Colonic mucosa (tissue), 4 donors: ENCODE data around the gene NEURL1. TPM values are rescaled to one million over a fixed set of nuclear protein-coding genes. Genes with fewer than 3 reads are reported as not detected.
"Not testable (repeated sequence)": the region's sequence is repeated elsewhere in the genome, so short reads cannot be mapped to it uniquely, and the experiment has no call there.

Source experiments
- DNase-seq: peaks from one replicate; pipeline ENCODE4 v3.0.0-alpha.2; 2020
- H3K27ac ChIP-seq: fragments of 200-600 bp; one replicate; pipeline ENCODE4 v1.8.0; 2021
- H3K27me3 ChIP-seq: fragments of 200-600 bp; one replicate; pipeline ENCODE4 v1.8.0; 2021
- H3K36me3 ChIP-seq: fragments of 200-600 bp; one replicate; pipeline ENCODE4 v1.8.0; 2021
- H3K4me1 ChIP-seq: fragments of 200-600 bp; one replicate; pipeline ENCODE4 v1.8.0; 2021; ENCODE audit warnings: mild to moderate bottlenecking
- H3K4me3 ChIP-seq: fragments of 200-600 bp; one replicate; pipeline ENCODE4 v1.8.0; 2021
- H3K9ac ChIP-seq, 2 donors: one replicate each; pipeline ENCODE4 v1.7.0; 2013; ENCODE audit warnings: control low read depth in 2 of 2, low read depth in 2 of 2, low read length in 2 of 2
- H3K9me3 ChIP-seq: fragments of 200-600 bp; one replicate; pipeline ENCODE4 v1.8.0; 2021
- intact Hi-C: fragments of 100-400 bp; cut with DNase I; formaldehyde crosslinking; loops from one replicate; pipeline ENCODE4 v1.14.1; 2022
- total RNA-seq, 2 donors: library from RNA; stranded (reverse); fragmentation: NEBNext Ultra II Directional in 1 of 2; extraction: Animal tissue kit (Norgen Biotek cat#: 25700) in 1 of 2; gene quantifications; one replicate each; pipeline ENCODE4 v1.2.1, GENCODE V29; 2021
- TF ChIP-seq, protein P1 (sequence below): fragments of 200-600 bp; IDR thresholded peaks from one replicate; pipeline ENCODE4 v1.8.0; 2022; ENCODE audit warnings: antibody characterized with exemption, mild to moderate bottlenecking
- donor health status: healthy.
- donor health status: DM: no; HTN: no; CAD: no.
- donor health status: DM: no; HTN: no; CAD: no.

NEURL1 gene
- total RNA-seq, 2 donors from 2014 or later, result 40.2 to 46.1 TPM

GRCh38 chr10:103513380-103514060 lies 20.0 kb downstream of the NEURL1 start:
- H3K4me1 ChIP-seq, result peaks cover 4% of the 10 kb centered on the region

GRCh38 chr10:103514244-103514643 lies 20.7 kb downstream of the NEURL1 start:
- no peak overlapping the region for H3K27ac ChIP-seq
- DNase-seq, result no peak

More at GRCh38 chr10:103513380-103514060, 20.0 kb downstream of the NEURL1 start:
- no peaks in the 10 kb centered on the region for H3K36me3 ChIP-seq
- no peak overlapping the region for H3K4me3 ChIP-seq
- TF ChIP-seq, protein P1, sequence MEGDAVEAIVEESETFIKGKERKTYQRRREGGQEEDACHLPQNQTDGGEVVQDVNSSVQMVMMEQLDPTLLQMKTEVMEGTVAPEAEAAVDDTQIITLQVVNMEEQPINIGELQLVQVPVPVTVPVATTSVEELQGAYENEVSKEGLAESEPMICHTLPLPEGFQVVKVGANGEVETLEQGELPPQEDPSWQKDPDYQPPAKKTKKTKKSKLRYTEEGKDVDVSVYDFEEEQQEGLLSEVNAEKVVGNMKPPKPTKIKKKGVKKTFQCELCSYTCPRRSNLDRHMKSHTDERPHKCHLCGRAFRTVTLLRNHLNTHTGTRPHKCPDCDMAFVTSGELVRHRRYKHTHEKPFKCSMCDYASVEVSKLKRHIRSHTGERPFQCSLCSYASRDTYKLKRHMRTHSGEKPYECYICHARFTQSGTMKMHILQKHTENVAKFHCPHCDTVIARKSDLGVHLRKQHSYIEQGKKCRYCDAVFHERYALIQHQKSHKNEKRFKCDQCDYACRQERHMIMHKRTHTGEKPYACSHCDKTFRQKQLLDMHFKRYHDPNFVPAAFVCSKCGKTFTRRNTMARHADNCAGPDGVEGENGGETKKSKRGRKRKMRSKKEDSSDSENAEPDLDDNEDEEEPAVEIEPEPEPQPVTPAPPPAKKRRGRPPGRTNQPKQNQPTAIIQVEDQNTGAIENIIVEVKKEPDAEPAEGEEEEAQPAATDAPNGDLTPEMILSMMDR, result no peak
- H3K27me3 ChIP-seq, result no peaks in the 10 kb centered on the region
- H3K9me3 ChIP-seq, result no peaks in the 10 kb centered on the region
- H3K9ac ChIP-seq, result peak overlapping the region in 1 of 2 donors; percentile 42
- intact Hi-C loops, result no loop called here
- peak overlapping the region; percentile 13 for H3K27ac ChIP-seq
- no peak for DNase-seq

GRCh38 chr10:103517234-103518085 lies 24.0 kb downstream of the NEURL1 start:
- H3K27ac ChIP-seq, result no peak overlapping the region
- no peaks in the 10 kb centered on the region for H3K27me3 ChIP-seq
- DNase-seq, result no peak
- intact Hi-C loops, result no loop called here
- no peak overlapping the region for H3K4me3 ChIP-seq
- TF ChIP-seq, protein P1, result no peak
- no peak overlapping the region for H3K9ac ChIP-seq
- no peaks in the 10 kb centered on the region for H3K36me3 ChIP-seq
- H3K4me1 ChIP-seq, result peaks cover 4% of the 10 kb centered on the region
- no peaks in the 10 kb centered on the region for H3K9me3 ChIP-seq

More at GRCh38 chr10:103514244-103514643, 20.7 kb downstream of the NEURL1 start:
- Histone ChIP-seq H3K9ac (no peak overlapping the region), H3K27me3 (no peaks in the 10 kb centered on the region), H3K4me3 (no peak overlapping the region), H3K9me3 (no peaks in the 10 kb centered on the region), H3K36me3 (no peaks in the 10 kb centered on the region), H3K4me1 (peaks cover 4% of the 10 kb centered on the region)
- TF ChIP-seq, protein P1, result no peak
- intact Hi-C loops, result no loop called here

DNA sequence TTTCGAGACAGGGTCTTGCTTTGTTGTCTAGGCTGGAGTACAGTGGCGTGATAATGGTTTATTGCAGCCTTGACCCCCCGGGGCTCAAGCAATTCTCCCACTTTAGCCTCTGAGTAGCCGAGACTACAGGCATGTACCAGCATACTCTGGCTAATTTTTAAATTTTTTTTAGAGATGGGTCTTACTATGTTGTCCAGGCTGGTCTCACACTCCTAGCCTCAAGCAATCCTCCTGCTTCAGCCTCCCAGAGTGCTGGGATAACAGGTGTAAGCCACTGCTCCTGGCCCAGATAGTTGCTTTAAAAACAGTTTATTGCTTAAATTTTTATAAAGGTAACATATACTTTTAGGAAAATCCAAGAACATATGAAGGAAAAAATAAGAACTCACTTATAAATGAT lies 26.3 kb downstream of the NEURL1 start:
- Histone ChIP-seq H3K9ac (no peak overlapping the region), H3K27me3 (no peaks in the 10 kb centered on the region), H3K27ac (no peak overlapping the region), H3K36me3 (no peaks in the 10 kb centered on the region), H3K9me3 (no peaks in the 10 kb centered on the region), H3K4me1 (peaks cover 4% of the 10 kb centered on the region), H3K4me3 (no peak overlapping the region)
- TF ChIP-seq, protein P1, result no peak
- DNase-seq, result no peak
- intact Hi-C loops, result no loop called here

- DNase-seq, H3K27me3 ChIP-seq, H3K27ac ChIP-seq, H3K9ac ChIP-seq, H3K36me3 ChIP-seq, H3K4me3 ChIP-seq, intact Hi-C loops, H3K4me1 ChIP-seq, H3K9me3 ChIP-seq: not testable (repeated sequence)
Measured at GRCh38 chr10:103522006-103522405, 28.5 kb downstream of the NEURL1 start.
